SK-N-SH treated with all-trans-retinoic acid at 6 μM for 48 hours (cell line): ENCODE results near the gene CCNL2.

ENCODE experiments used
- ATAC-seq: fragments of 200-7000 bp; cut with Tn5 transposase; 3 replicates; pipeline ENCODE4 v1.9.1; 2020; ENCODE audit warnings: mild to moderate bottlenecking, moderate library complexity
- ARNTL ChIP-seq: fragments of 450-650 bp; formaldehyde crosslinking; IDR thresholded peaks from 2 replicates; pipeline ENCODE4 v1.5.0; 2020; ENCODE audit warnings: low read depth, mild to moderate bottlenecking, moderate library complexity, borderline replicate concordance
- BACH2 ChIP-seq: fragments of 250-450 bp; sonication (Bioruptor Pico); IDR thresholded peaks from 2 replicates; pipeline ENCODE4 v1.9.0; 2021; ENCODE audit warnings: mild to moderate bottlenecking, borderline replicate concordance
- CREB5 ChIP-seq: fragments of 250-450 bp; sonication (Bioruptor Pico); IDR thresholded peaks from 2 replicates; pipeline ENCODE4 v1.5.1; 2020; ENCODE audit warnings: low read depth, mild to moderate bottlenecking, moderate library complexity
- CSDC2 ChIP-seq: fragments of 250-450 bp; sonication (Bioruptor Pico); IDR thresholded peaks from 2 replicates; pipeline ENCODE4 v1.5.0; 2020; ENCODE audit warnings: mild to moderate bottlenecking, moderate library complexity
- ESRRG ChIP-seq: fragments of 250-450 bp; sonication (Bioruptor Pico); IDR thresholded peaks from 2 replicates; pipeline ENCODE4 v1.6.1; 2021; ENCODE audit warnings: mild to moderate bottlenecking
- GLIS3 ChIP-seq: fragments of 250-450 bp; sonication (Bioruptor Pico); IDR thresholded peaks from 2 replicates; pipeline ENCODE4 v1.5.0; 2020; ENCODE audit warnings: mild to moderate bottlenecking, moderate library complexity
- ISL1 ChIP-seq: fragments of 250-450 bp; sonication (Bioruptor Pico); IDR thresholded peaks from 2 replicates; pipeline ENCODE4 v2.1.2; 2022; ENCODE audit warnings: mild to moderate bottlenecking, moderate library complexity
- OSR1 ChIP-seq: fragments of 250-450 bp; sonication (Bioruptor Pico); IDR thresholded peaks from 2 replicates; pipeline ENCODE4 v1.8.0; 2022; ENCODE audit warnings: moderate library complexity, mild to moderate bottlenecking, inconsistent platforms
- PATZ1 ChIP-seq: fragments of 250-450 bp; sonication (Bioruptor Pico); IDR thresholded peaks from 2 replicates; pipeline ENCODE4 v1.8.0; 2020; ENCODE audit warnings: mild to moderate bottlenecking, moderate library complexity, borderline replicate concordance
- PPARA ChIP-seq: fragments of 250-450 bp; sonication (Bioruptor Pico); IDR thresholded peaks from 2 replicates; pipeline ENCODE4 v1.5.0; 2020; ENCODE audit warnings: mild to moderate bottlenecking, borderline replicate concordance
- RARB ChIP-seq: fragments of 250-450 bp; sonication (Bioruptor Pico); IDR thresholded peaks from 2 replicates; pipeline ENCODE4 v1.8.0; 2021; ENCODE audit warnings: mild to moderate bottlenecking, moderate library complexity
- SNAI2 ChIP-seq: fragments of 250-450 bp; sonication (Bioruptor Pico); IDR thresholded peaks from 2 replicates; pipeline ENCODE4 v1.5.0; 2020; ENCODE audit warnings: mild to moderate bottlenecking, moderate library complexity
- TCF4 ChIP-seq: fragments of 250-450 bp; sonication (Bioruptor Pico); IDR thresholded peaks from 2 replicates; pipeline ENCODE4 v1.8.0; 2021; ENCODE audit warnings: mild to moderate bottlenecking, moderate library complexity, borderline replicate concordance
- TOX ChIP-seq: fragments of 250-450 bp; sonication (Bioruptor Pico); IDR thresholded peaks from 2 replicates; pipeline ENCODE4 v1.8.0; 2021; ENCODE audit warnings: mild to moderate bottlenecking, moderate library complexity, borderline replicate concordance
- ZC3H10 ChIP-seq: fragments of 250-450 bp; sonication (Bioruptor Pico); IDR thresholded peaks from 2 replicates; pipeline ENCODE4 v1.5.1; 2021; ENCODE audit warnings: mild to moderate bottlenecking, moderate library complexity
- ZFP3 ChIP-seq: fragments of 250-450 bp; sonication (Bioruptor Pico); IDR thresholded peaks from 2 replicates; pipeline ENCODE4 v1.5.0; 2020; ENCODE audit warnings: mild to moderate bottlenecking, moderate library complexity
- ZFP30 ChIP-seq: fragments of 450-650 bp; formaldehyde crosslinking; IDR thresholded peaks from 2 replicates; pipeline ENCODE4 v1.5.0; 2022; ENCODE audit warnings: mild to moderate bottlenecking, moderate library complexity
- ZNF565 ChIP-seq: fragments of 450-650 bp; formaldehyde crosslinking; conservative IDR thresholded peaks from 2 replicates; pipeline ENCODE4 v1.5.0; 2020; ENCODE audit warnings: low read depth, mild to moderate bottlenecking, moderate library complexity
- ZNF70 ChIP-seq: fragments of 450-650 bp; formaldehyde crosslinking; IDR thresholded peaks from 2 replicates; pipeline ENCODE4 v1.5.0; 2020; ENCODE audit warnings: mild to moderate bottlenecking, moderate library complexity
- ZNF8 ChIP-seq: fragments of 450-650 bp; formaldehyde crosslinking; IDR thresholded peaks from 2 replicates; pipeline ENCODE4 v1.5.0; 2020; ENCODE audit warnings: mild to moderate bottlenecking, moderate library complexity
- TF ChIP-seq, protein P1 (sequence below): fragments of 250-450 bp; sonication (Bioruptor Pico); IDR thresholded peaks from 2 replicates; pipeline ENCODE4 v1.5.1; 2021; ENCODE audit warnings: mild to moderate bottlenecking, moderate library complexity
- TF ChIP-seq, protein P2 (sequence below): fragments of 250-450 bp; sonication (Bioruptor Pico); IDR thresholded peaks from 2 replicates; pipeline ENCODE4 v1.8.0; 2021; ENCODE audit warnings: low read depth, mild to moderate bottlenecking, moderate library complexity, borderline replicate concordance
- TF ChIP-seq, protein P3 (sequence below): fragments of 250-450 bp; sonication (Bioruptor Pico); IDR thresholded peaks from 2 replicates; pipeline ENCODE4 v1.5.0; 2020; ENCODE audit warnings: mild to moderate bottlenecking, moderate library complexity

Gene CCNL2

DNA sequence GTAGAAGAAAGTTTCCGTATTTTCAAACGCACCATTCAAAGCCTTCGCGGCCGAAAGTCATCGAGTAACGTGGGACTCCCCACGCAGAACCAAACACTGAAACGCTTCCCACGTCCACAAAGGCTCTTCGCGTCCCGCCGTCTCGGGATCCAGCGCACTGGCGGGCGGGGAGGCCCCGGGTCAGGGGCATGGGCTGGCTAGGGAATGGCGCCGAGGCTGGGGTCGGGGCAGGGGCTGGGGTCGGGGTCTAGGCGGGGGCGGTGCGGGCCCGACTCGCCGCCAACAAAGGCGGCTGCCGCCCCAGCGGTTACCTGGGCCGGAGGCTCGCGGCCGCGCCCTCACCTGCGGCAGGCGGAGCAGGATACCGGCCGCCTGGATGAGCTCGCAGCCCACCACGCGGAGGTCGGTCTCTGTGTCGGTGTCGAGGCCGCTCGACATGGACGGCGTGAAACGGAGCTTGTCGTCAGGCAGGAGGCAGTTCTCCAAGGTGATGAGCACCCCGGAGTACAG, 403 bp downstream of the CCNL2 start:
- no peak for TF ChIP-seq TCF4 (CRISPR knock-in tag)
- TF ChIP-seq, protein P1, sequence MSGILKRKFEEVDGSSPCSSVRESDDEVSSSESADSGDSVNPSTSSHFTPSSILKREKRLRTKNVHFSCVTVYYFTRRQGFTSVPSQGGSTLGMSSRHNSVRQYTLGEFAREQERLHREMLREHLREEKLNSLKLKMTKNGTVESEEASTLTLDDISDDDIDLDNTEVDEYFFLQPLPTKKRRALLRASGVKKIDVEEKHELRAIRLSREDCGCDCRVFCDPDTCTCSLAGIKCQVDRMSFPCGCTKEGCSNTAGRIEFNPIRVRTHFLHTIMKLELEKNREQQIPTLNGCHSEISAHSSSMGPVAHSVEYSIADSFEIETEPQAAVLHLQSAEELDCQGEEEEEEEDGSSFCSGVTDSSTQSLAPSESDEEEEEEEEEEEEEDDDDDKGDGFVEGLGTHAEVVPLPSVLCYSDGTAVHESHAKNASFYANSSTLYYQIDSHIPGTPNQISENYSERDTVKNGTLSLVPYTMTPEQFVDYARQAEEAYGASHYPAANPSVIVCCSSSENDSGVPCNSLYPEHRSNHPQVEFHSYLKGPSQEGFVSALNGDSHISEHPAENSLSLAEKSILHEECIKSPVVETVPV (CRISPR knock-in tag): no peak
- TF ChIP-seq ZFP3 (CRISPR knock-in tag): no peak
- no peak for TF ChIP-seq RARB
- TF ChIP-seq PPARA: no peak
- TF ChIP-seq, protein P2, sequence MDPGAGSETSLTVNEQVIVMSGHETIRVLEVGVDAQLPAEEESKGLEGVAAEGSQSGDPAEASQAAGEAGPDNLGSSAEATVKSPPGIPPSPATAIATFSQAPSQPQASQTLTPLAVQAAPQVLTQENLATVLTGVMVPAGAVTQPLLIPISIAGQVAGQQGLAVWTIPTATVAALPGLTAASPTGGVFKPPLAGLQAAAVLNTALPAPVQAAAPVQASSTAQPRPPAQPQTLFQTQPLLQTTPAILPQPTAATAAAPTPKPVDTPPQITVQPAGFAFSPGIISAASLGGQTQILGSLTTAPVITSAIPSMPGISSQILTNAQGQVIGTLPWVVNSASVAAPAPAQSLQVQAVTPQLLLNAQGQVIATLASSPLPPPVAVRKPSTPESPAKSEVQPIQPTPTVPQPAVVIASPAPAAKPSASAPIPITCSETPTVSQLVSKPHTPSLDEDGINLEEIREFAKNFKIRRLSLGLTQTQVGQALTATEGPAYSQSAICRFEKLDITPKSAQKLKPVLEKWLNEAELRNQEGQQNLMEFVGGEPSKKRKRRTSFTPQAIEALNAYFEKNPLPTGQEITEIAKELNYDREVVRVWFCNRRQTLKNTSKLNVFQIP (CRISPR knock-in tag): no peak
- no peak for TF ChIP-seq OSR1
- TF ChIP-seq ISL1 (CRISPR knock-in tag): no peak
- no peak for TF ChIP-seq PATZ1 (CRISPR knock-in tag)
- TF ChIP-seq BACH2 (CRISPR knock-in tag): no peak
- TF ChIP-seq ZFP30 (CRISPR knock-in tag): no peak
- TF ChIP-seq CSDC2 (CRISPR knock-in tag): no peak
- no peak for TF ChIP-seq ZNF8 (CRISPR knock-in tag)
- ATAC-seq: no peak

DNA sequence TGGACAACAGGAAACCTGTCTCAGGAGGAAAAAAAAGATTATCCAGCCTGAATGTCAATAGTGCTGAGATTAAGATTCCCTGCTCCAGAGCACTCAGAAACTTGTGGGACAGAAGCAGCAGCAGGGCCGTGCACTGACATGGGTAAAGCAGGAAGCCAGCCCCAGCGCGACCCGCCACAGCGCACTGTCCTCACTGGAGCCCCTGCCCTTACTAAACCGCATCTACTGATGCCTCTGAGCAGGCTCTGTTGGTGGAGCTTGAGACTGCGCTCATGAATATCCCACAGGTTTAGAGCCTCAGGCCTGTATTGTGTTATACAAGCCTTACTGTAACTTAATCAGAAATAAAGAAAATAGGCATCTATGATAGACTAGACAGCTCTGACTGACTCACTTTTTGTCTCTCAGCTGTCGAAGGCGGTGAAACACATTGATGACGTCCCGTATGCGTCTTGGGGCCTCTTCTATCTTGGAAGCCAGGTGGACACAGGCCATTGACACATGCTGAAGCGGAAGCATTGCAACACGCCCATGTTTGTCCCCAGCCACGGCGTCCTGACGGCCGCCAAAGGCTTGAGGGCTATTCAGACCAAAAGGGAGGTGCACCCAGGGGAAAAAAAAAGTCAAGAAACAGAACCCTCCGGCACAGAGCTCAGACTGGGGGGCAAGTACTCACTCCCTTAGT, 1.2 kb downstream of the CCNL2 start:
- no peak for ATAC-seq
- TF ChIP-seq BACH2 (CRISPR knock-in tag) (no peak), ZC3H10 (no peak), ARNTL (CRISPR knock-in tag) (no peak), CREB5 (CRISPR knock-in tag) (no peak), TOX (no peak), TCF4 (CRISPR knock-in tag) (no peak), CSDC2 (CRISPR knock-in tag) (no peak), ZFP30 (CRISPR knock-in tag) (no peak), RARB (no peak), ZFP3 (CRISPR knock-in tag) (no peak)

DNA sequence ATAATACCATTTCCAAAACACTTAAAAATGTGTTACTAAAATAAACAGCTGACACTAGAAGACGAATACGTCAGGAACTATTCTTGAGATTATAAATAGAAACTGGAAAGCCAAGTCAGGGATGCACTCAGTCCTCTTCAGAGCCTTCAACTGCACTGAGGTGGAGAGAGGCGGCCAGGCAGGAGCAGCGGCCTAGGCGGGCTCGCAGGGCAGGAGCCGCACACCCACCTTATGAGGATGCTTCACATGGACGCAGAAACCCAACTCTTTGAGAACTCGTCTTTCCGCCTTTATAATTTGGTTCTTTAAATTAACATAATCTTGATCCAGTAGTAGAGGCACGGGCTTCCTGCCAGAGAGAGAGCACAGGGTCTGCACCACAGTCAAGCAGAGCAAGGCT, 4.0 kb downstream of the CCNL2 start:
- no peak for ATAC-seq
- TF ChIP-seq ARNTL (CRISPR knock-in tag) (no peak), PPARA (no peak), ESRRG (CRISPR knock-in tag) (no peak), GLIS3 (CRISPR knock-in tag) (no peak), ZC3H10 (no peak), TOX (no peak), ZNF565 (CRISPR knock-in tag) (no peak), CREB5 (CRISPR knock-in tag) (no peak), ZNF8 (CRISPR knock-in tag) (no peak), SNAI2 (CRISPR knock-in tag) (no peak), RARB (no peak), BACH2 (CRISPR knock-in tag) (no peak), ZNF70 (CRISPR knock-in tag) (no peak)
- TF ChIP-seq, protein P3, sequence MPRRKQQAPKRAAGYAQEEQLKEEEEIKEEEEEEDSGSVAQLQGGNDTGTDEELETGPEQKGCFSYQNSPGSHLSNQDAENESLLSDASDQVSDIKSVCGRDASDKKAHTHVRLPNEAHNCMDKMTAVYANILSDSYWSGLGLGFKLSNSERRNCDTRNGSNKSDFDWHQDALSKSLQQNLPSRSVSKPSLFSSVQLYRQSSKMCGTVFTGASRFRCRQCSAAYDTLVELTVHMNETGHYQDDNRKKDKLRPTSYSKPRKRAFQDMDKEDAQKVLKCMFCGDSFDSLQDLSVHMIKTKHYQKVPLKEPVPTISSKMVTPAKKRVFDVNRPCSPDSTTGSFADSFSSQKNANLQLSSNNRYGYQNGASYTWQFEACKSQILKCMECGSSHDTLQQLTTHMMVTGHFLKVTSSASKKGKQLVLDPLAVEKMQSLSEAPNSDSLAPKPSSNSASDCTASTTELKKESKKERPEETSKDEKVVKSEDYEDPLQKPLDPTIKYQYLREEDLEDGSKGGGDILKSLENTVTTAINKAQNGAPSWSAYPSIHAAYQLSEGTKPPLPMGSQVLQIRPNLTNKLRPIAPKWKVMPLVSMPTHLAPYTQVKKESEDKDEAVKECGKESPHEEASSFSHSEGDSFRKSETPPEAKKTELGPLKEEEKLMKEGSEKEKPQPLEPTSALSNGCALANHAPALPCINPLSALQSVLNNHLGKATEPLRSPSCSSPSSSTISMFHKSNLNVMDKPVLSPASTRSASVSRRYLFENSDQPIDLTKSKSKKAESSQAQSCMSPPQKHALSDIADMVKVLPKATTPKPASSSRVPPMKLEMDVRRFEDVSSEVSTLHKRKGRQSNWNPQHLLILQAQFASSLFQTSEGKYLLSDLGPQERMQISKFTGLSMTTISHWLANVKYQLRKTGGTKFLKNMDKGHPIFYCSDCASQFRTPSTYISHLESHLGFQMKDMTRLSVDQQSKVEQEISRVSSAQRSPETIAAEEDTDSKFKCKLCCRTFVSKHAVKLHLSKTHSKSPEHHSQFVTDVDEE: no peak
- TF ChIP-seq, protein P1 (CRISPR knock-in tag): no peak
- TF ChIP-seq, protein P2 (CRISPR knock-in tag): no peak
